Gastrocnemius medialis (tissue), 4 donors: ENCODE results near the gene KANSL3. TPM values are rescaled to one million over a fixed set of nuclear protein-coding genes. Genes with fewer than 3 reads are reported as not detected.
"Not testable (repeated sequence)": the region's sequence is repeated elsewhere in the genome, so short reads cannot be mapped to it uniquely, and the experiment has no call there.

ENCODE experiments used
- ATAC-seq, 2 donors: fragments of 150-250 bp; one replicate each; pipeline ENCODE4 v1.9.1; 2016
- DNase-seq, 2 donors: peaks; one replicate each; pipeline ENCODE4 v3.0.0-alpha.2; 2019
- H3K27ac ChIP-seq, 4 donors: fragments of 200-600 bp; sonication (generic); 1 replicate in 1 of 4; 2 replicates in 3 of 4; pipeline ENCODE4 v1.5.1; 2016 to 2018; ENCODE audit warnings: mild to moderate bottlenecking in 2 of 4, moderate library complexity in 1 of 4
- H3K27me3 ChIP-seq, 3 donors: fragments of 200-600 bp; sonication (generic) in 2 of 3; 1 replicate in 1 of 3; 2 replicates in 2 of 3; pipeline versions ENCODE4 v1.5.1 to v1.6.0; 2016 to 2019; ENCODE audit warnings: mild to moderate bottlenecking in 1 of 3, moderate library complexity in 1 of 3
- H3K36me3 ChIP-seq, 2 donors: fragments of 200-600 bp; sonication (generic) in 1 of 2; one replicate each; pipeline ENCODE4 v1.5.1; 2017 to 2018
- H3K4me1 ChIP-seq, 2 donors: fragments of 200-600 bp; sonication (generic) in 1 of 2; one replicate each; pipeline ENCODE4 v1.5.1; 2016 to 2017; ENCODE audit warnings: mild to moderate bottlenecking in 2 of 2
- H3K4me3 ChIP-seq, 4 donors: fragments of 200-600 bp; sonication (generic) in 3 of 4; 1 replicate in 1 of 4; 2 replicates in 3 of 4; pipeline ENCODE4 v1.5.1; 2016 to 2019; ENCODE audit warnings: mild to moderate bottlenecking in 2 of 4
- H3K9me3 ChIP-seq, 3 donors: fragments of 200-600 bp; sonication (generic) in 2 of 3; 1 replicate in 1 of 3; 2 replicates in 2 of 3; pipeline ENCODE4 v1.5.1; 2016 to 2019
- POLR2A ChIP-seq, 2 donors: fragments of 450-650 bp; IDR thresholded peaks; one replicate each; pipeline ENCODE4 v1.6.1; 2017; ENCODE audit warnings: antibody characterized with exemption in 2 of 2, mild to moderate bottlenecking in 2 of 2, moderate library complexity in 2 of 2
- in situ Hi-C, 4 donors: fragments of 200-750 bp; cut with MboI; loops; one replicate each; pipeline versions ENCODE4 v1.15.0 to v1.8.0; 2017; ENCODE audit warnings: low sequenced_read_pairs in 4 of 4
- intact Hi-C: fragments of 100-400 bp; cut with DNase I; formaldehyde crosslinking; loops from one replicate; pipeline ENCODE4 v1.15.1; 2023; ENCODE audit warnings: low total_unique reads
- total RNA-seq, 4 donors: library from RNA; depleted of rRNA; stranded (reverse); fragments of >200 nt; gene quantifications; one replicate each; pipeline versions ENCODE4 v1.1.0 to v1.2.3, GENCODE V29; 2016
- TF ChIP-seq, protein P1 (sequence below), 5 experiments: fragments of 450-650 bp in 3 of 5; fragments of 200-600 bp in 2 of 5; sonication (generic) in 2 of 5; IDR thresholded peaks in 4 of 5; conservative IDR thresholded peaks in 1 of 5; 1 replicate in 4 of 5; 2 replicates in 1 of 5; pipeline ENCODE4 v1.5.1; 2016 to 2019; ENCODE audit warnings: antibody characterized with exemption in 5 of 5, mild to moderate bottlenecking in 3 of 5, moderate library complexity in 3 of 5

The KANSL3 gene
- total RNA-seq, 4 donors from 2014 or later, result 49.4 to 76.9 (median 60.4) TPM

DNA sequence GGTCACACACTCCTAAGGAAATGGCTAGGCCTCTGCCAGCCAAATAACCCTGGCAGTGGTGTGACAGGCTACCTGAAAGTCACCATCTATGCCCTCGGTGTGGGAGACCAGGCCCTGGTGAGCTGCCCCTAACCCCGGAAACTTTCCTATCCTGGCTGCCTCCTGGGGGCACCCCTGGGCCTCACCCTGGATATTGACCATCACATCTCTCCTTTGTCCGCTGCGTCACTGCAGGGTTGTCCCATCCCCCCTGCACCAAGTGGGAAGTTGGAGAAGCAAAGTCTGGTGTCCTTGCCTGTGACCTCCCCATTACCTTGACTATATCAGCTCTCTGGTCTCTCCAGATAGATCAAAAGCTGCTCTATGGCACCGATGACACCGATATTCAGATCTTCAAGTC is 23.2 kb upstream of the KANSL3 start:
- ATAC-seq (no peak), DNase-seq (no peak)
- Histone ChIP-seq H3K9me3 (no peaks in the 10 kb centered on the region), H3K36me3 (no peaks in the 10 kb centered on the region), H3K4me3 (no peak overlapping the region), H3K27me3 (no peaks in the 10 kb centered on the region), H3K4me1 (peaks cover 10 to 15% of the 10 kb centered on the region in 2 donors), H3K27ac (no peak overlapping the region)
- intact Hi-C loops (no loop called here), in situ Hi-C loops (no loop called here)
- TF ChIP-seq, protein P1, sequence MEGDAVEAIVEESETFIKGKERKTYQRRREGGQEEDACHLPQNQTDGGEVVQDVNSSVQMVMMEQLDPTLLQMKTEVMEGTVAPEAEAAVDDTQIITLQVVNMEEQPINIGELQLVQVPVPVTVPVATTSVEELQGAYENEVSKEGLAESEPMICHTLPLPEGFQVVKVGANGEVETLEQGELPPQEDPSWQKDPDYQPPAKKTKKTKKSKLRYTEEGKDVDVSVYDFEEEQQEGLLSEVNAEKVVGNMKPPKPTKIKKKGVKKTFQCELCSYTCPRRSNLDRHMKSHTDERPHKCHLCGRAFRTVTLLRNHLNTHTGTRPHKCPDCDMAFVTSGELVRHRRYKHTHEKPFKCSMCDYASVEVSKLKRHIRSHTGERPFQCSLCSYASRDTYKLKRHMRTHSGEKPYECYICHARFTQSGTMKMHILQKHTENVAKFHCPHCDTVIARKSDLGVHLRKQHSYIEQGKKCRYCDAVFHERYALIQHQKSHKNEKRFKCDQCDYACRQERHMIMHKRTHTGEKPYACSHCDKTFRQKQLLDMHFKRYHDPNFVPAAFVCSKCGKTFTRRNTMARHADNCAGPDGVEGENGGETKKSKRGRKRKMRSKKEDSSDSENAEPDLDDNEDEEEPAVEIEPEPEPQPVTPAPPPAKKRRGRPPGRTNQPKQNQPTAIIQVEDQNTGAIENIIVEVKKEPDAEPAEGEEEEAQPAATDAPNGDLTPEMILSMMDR (IDR thresholded peaks at IDR 0.05 in 4 of 5, conservative IDR thresholded peaks at IDR 0.05 in 1 of 5), result no peak
- no peak for TF ChIP-seq POLR2A (IDR thresholded peaks at IDR 0.05)

DNA sequence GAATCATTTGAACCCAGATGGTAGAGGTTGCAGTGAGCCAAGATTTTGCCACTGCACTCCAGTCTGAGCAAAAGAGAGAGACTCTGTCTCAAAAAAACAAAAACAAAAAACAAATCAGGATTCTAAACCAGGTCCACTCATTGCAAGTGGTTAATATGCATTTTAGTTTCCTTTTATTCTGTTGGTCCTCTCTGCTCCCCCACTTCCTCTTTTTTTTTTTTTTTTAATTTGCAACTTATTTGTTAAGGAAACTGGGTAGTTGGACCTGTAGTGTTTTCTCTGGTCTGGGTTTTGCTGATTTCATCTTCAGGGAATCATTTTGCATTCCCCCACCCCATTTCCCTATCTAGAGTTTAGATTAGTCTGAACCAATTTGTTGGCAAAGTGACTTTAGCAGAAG is 18.4 kb upstream of the KANSL3 start:
- Histone ChIP-seq H3K36me3 (no peaks in the 10 kb centered on the region), H3K27me3 (no peaks in the 10 kb centered on the region), H3K4me1 (no peaks in the 10 kb centered on the region), H3K27ac (no peak overlapping the region), H3K4me3 (no peak overlapping the region), H3K9me3 (no peaks in the 10 kb centered on the region)
- in situ Hi-C loops (no loop called here), intact Hi-C loops (no loop called here)
- TF ChIP-seq, protein P1 (IDR thresholded peaks at IDR 0.05 in 4 of 5, conservative IDR thresholded peaks at IDR 0.05 in 1 of 5), result no peak
- no peak for TF ChIP-seq POLR2A (IDR thresholded peaks at IDR 0.05)
- DNase-seq (no peak), ATAC-seq (no peak)

DNA sequence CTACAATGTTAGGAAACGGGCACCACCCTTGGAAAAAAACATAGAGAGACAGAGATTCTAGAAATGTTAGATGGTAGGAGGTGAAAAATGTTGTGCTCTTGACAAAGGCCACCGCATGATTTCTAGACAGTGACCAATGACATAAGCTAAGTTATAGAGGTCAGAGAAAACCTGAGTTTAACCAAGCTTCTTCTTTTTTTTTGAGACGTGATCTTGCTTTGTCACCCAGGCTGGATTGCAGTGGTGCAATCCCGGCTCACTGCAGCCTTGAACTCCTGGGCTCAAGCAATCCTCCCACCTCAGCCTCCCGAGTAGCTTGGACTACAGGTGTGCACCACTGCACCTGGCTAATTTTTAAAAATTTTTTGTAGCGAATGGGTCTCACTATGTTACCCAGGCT is 17.4 kb upstream of the KANSL3 start:
- no peaks in the 10 kb centered on the region for H3K4me1 ChIP-seq
- in situ Hi-C loops, result no loop called here
- no peak for ATAC-seq

DNA sequence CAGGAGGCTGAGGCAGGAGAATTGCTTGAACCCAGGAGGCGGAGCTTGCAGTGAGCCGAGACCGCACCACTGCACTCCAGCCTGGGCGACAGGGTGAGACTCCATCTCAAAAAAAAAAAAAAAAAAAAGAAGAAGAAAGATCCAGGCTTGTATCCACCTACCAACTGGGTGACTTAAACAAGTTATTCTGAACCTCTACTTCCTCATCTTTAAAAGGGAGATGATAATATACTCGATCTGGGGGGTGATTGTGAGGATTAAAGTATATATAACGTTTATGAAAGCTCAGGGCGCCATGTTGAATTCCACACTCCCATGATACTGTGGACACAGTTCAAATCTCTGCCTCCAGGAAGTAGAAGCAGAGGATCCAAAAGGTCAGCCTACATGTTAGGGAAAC is 16.7 kb upstream of the KANSL3 start:
- H3K9me3 ChIP-seq, in situ Hi-C loops, H3K4me1 ChIP-seq, H3K27me3 ChIP-seq, intact Hi-C loops, ATAC-seq, H3K36me3 ChIP-seq, H3K4me3 ChIP-seq, H3K27ac ChIP-seq, DNase-seq: not testable (repeated sequence)

More for the DNA sequence above, 17.4 kb upstream of the KANSL3 start:
- Histone ChIP-seq H3K27ac (no peak overlapping the region), H3K4me3 (no peak overlapping the region), H3K9me3 (no peaks in the 10 kb centered on the region), H3K27me3 (no peaks in the 10 kb centered on the region), H3K36me3 (no peaks in the 10 kb centered on the region)
- intact Hi-C loops, result no loop called here
- DNase-seq, result no peak
- TF ChIP-seq POLR2A (IDR thresholded peaks at IDR 0.05), result no peak
- TF ChIP-seq, protein P1 (IDR thresholded peaks at IDR 0.05 in 4 of 5, conservative IDR thresholded peaks at IDR 0.05 in 1 of 5), result no peak

DNA sequence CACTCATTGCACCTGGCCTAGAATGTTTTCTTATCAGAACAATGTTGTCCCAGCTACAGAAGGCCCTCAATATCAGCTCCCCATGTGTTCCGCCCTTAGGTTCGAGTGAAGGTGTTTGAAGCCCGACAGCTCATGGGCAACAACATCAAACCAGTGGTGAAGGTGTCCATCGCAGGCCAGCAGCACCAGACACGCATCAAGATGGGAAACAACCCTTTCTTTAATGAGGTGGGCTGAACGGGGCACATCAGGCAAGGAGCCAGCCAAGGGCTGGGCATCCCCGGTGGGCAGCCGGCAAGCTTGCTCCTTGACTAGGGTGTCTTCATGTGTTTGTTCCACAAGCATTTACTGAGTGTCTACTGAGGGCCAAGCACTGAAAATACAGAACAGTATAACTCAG is 13.7 kb upstream of the KANSL3 start:
- ATAC-seq (no peak), DNase-seq (no peak)
- TF ChIP-seq POLR2A (IDR thresholded peaks at IDR 0.05), result no peak
- TF ChIP-seq, protein P1 (IDR thresholded peaks at IDR 0.05 in 4 of 5, conservative IDR thresholded peaks at IDR 0.05 in 1 of 5), result no peak
- in situ Hi-C loops, result no loop called here
- intact Hi-C loops, result no loop called here
- Histone ChIP-seq H3K27me3 (no peaks in the 10 kb centered on the region), H3K36me3 (no peaks in the 10 kb centered on the region), H3K9me3 (no peaks in the 10 kb centered on the region), H3K4me1 (no peaks in the 10 kb centered on the region), H3K27ac (no peak overlapping the region), H3K4me3 (no peak overlapping the region)
